H1 (cell line): ENCODE measurements around the gene CKAP5. TPM values are rescaled to one million over a fixed set of nuclear protein-coding genes. Genes with fewer than 3 reads are reported as not detected.
A peak's percentile ranks its signal among the peaks of the same experiment; 100 is the strongest.

Experiments used
- CTCF ChIA-PET: fragments of 300-600 bp; sonication (Branson Sonifier 250); formaldehyde crosslinking; loops from one replicate; lab custom pipeline; 2021; ENCODE audit not compliant: partially characterized antibody; lab: Charles Lee
- POLR2A ChIA-PET: fragments of 300-600 bp; sonication (Branson Sonifier 250); formaldehyde crosslinking; loops from one replicate; lab custom pipeline; 2021; ENCODE audit warnings: inconsistent platforms; ENCODE audit not compliant: partially characterized antibody; lab: Charles Lee
- DNase-seq, 2 experiments: peaks; one replicate each; pipeline versions ENCODE4 v3.0.0 to v3.0.0-alpha.2; 2010 to 2022; ENCODE audit warnings: low spot score in 2 of 2, low read depth in 1 of 2, mixed read lengths in 1 of 2
- FAIRE-seq: peaks from 2 replicates; lab custom pipeline; 2011; peaks lifted over from hg19 to GRCh38; lab: Jason Lieb, UNC
- H2AFZ ChIP-seq: 2 replicates; pipeline ENCODE4 v1.8.1; 2012; ENCODE audit warnings: low read length, inconsistent platforms
- H2AK5ac ChIP-seq: 2 replicates; pipeline ENCODE4 v1.6.1; 2013; ENCODE audit warnings: low read depth, low read length
- H2BK120ac ChIP-seq: replicated peaks from 2 replicates; pipeline ENCODE3; 2013; ENCODE audit warnings: low read depth, low read length, inconsistent platforms
- H2BK12ac ChIP-seq: 2 replicates; pipeline ENCODE4 v1.6.1; 2013; ENCODE audit warnings: low read depth, low read length
- H2BK15ac ChIP-seq: 2 replicates; pipeline ENCODE4 v1.6.1; 2013; ENCODE audit warnings: low read length
- H2BK20ac ChIP-seq: 2 replicates; pipeline ENCODE4 v1.6.1; 2013; ENCODE audit warnings: low read length
- H2BK5ac ChIP-seq: 2 replicates; pipeline ENCODE4 v1.6.1; 2013; ENCODE audit warnings: low read depth, low read length
- H3K14ac ChIP-seq: 2 replicates; pipeline ENCODE4 v1.6.1; 2013; ENCODE audit warnings: inconsistent platforms; ENCODE audit not compliant: insufficient read length
- H3K18ac ChIP-seq: 2 replicates; pipeline ENCODE4 v1.6.1; 2013; ENCODE audit warnings: low read length; ENCODE audit errors: extremely low read depth
- H3K23ac ChIP-seq: 2 replicates; pipeline ENCODE4 v1.6.1; 2013; ENCODE audit warnings: inconsistent platforms; ENCODE audit not compliant: insufficient read length
- H3K23me2 ChIP-seq: 2 replicates; pipeline ENCODE4 v1.6.1; 2013; ENCODE audit warnings: low read depth, low read length
- H3K27ac ChIP-seq: 2 replicates; pipeline ENCODE4 v1.6.1; 2011; ENCODE audit warnings: low read depth, low read length, inconsistent platforms
- H3K27me3 ChIP-seq, 4 experiments: replicated peaks in 1 of 4; 1 replicate in 1 of 4; 2 replicates in 3 of 4; pipeline versions ENCODE4 v1.6.1 to v1.8.1; 2011 to 2013; ENCODE audit warnings: low read length in 3 of 4, mild to moderate bottlenecking in 3 of 4, inconsistent platforms in 2 of 4, mixed read lengths in 2 of 4, moderate library complexity in 1 of 4; ENCODE audit not compliant: control insufficient read depth in 3 of 4, insufficient read depth in 3 of 4; ENCODE audit errors: extremely low read depth in 1 of 4
- H3K36me3 ChIP-seq, 4 experiments: 2 replicates each; pipeline versions ENCODE4 v1.6.1 to v1.8.1; 2011 to 2013; ENCODE audit warnings: mild to moderate bottlenecking in 4 of 4, low read length in 3 of 4, moderate library complexity in 2 of 4, control low read depth in 1 of 4, inconsistent platforms in 1 of 4; ENCODE audit not compliant: insufficient read depth in 4 of 4, control insufficient read depth in 2 of 4
- H3K4ac ChIP-seq: replicated peaks from 2 replicates; pipeline ENCODE3; 2013; ENCODE audit warnings: low read length, low read depth, mixed read lengths, inconsistent platforms; ENCODE audit not compliant: insufficient read length
- H3K4me1 ChIP-seq, 4 experiments: replicated peaks in 1 of 4; 1 replicate in 1 of 4; 2 replicates in 3 of 4; pipeline versions ENCODE4 v1.6.1 to v1.8.1; 2011 to 2013; ENCODE audit warnings: low read length in 3 of 4, inconsistent platforms in 2 of 4, mixed read lengths in 1 of 4; ENCODE audit not compliant: insufficient read depth in 4 of 4, control insufficient read depth in 3 of 4
- H3K4me2 ChIP-seq, 2 experiments: 2 replicates each; pipeline versions ENCODE4 v1.6.1 to v1.8.1; 2011 to 2013; ENCODE audit warnings: low read depth in 2 of 2, low read length in 2 of 2, control low read depth in 1 of 2, inconsistent platforms in 1 of 2, mild to moderate bottlenecking in 1 of 2; ENCODE audit not compliant: insufficient read depth in 1 of 2
- H3K4me3 ChIP-seq, 4 experiments: fragments of 200-600, 300-600 bp in 1 of 4; sonication (generic), shearing (Covaris generic), sonication (Bioruptor Twin) in 1 of 4; 2 replicates each; pipeline versions ENCODE4 v1.5.1 to v1.8.1; 2011 to 2016; ENCODE audit warnings: low read length in 4 of 4, low read depth in 3 of 4, control low read depth in 2 of 4, inconsistent platforms in 2 of 4, mild to moderate bottlenecking in 2 of 4, mixed read lengths in 1 of 4, moderate library complexity in 1 of 4; ENCODE audit not compliant: insufficient read depth in 2 of 4; ENCODE audit errors: extremely low read depth in 1 of 4
- H3K56ac ChIP-seq: replicated peaks from 2 replicates; pipeline ENCODE3; 2013; ENCODE audit warnings: low read depth, mild to moderate bottlenecking, mixed read lengths, low read length, inconsistent platforms; ENCODE audit not compliant: insufficient read length
- H3K79me1 ChIP-seq: 2 replicates; pipeline ENCODE4 v1.6.1; 2013; ENCODE audit warnings: low read depth, low read length, control low read depth
- H3K79me2 ChIP-seq, 2 experiments: 2 replicates each; pipeline versions ENCODE4 v1.6.1 to v1.8.1; 2012 to 2013; ENCODE audit warnings: low read length in 2 of 2, mild to moderate bottlenecking in 2 of 2, inconsistent platforms in 1 of 2; ENCODE audit not compliant: insufficient read depth in 2 of 2, control insufficient read depth in 1 of 2
- H3K9ac ChIP-seq, 4 experiments: replicated peaks in 1 of 4; 1 replicate in 1 of 4; 2 replicates in 3 of 4; pipeline versions ENCODE4 v1.6.1 to v1.8.1; 2011 to 2013; ENCODE audit warnings: low read depth in 3 of 4, low read length in 3 of 4, control low read depth in 2 of 4, mild to moderate bottlenecking in 2 of 4, moderate library complexity in 2 of 4, inconsistent platforms in 1 of 4; ENCODE audit errors: extremely low read depth in 1 of 4
- H3K9me3 ChIP-seq, 2 experiments: 2 replicates each; pipeline versions ENCODE4 v1.6.1 to v1.8.1; 2012 to 2013; ENCODE audit warnings: mild to moderate bottlenecking in 2 of 2, moderate library complexity in 2 of 2, control low read depth in 1 of 2, inconsistent platforms in 1 of 2, low read depth in 1 of 2, low read length in 1 of 2, mixed read lengths in 1 of 2; ENCODE audit not compliant: insufficient read depth in 2 of 2
- H4K20me1 ChIP-seq, 2 experiments: replicated peaks in 1 of 2; 2 replicates each; pipeline versions ENCODE3 to v1.8.1; 2011 to 2013; ENCODE audit warnings: inconsistent platforms in 2 of 2, low read length in 2 of 2, mild to moderate bottlenecking in 1 of 2; ENCODE audit not compliant: insufficient read depth in 2 of 2, control insufficient read depth in 1 of 2
- H4K5ac ChIP-seq: 2 replicates; pipeline ENCODE4 v1.6.1; 2013; ENCODE audit warnings: low read length, low read depth, mixed read lengths, inconsistent platforms; ENCODE audit not compliant: insufficient read length
- H4K8ac ChIP-seq: 2 replicates; pipeline ENCODE4 v1.8.0; 2013; ENCODE audit warnings: mild to moderate bottlenecking, moderate library complexity, low read length, inconsistent platforms; ENCODE audit not compliant: insufficient read depth; ENCODE audit errors: extremely low read depth
- H4K91ac ChIP-seq: replicated peaks from 2 replicates; pipeline ENCODE3; 2013; ENCODE audit warnings: low read length, mixed read lengths, inconsistent platforms; ENCODE audit not compliant: insufficient read length
- HDAC6 ChIP-seq: IDR thresholded peaks from one replicate; pipeline ENCODE4 v1.7.1; 2012; ENCODE audit warnings: low read depth, mild to moderate bottlenecking, inconsistent platforms, low read length, moderate library complexity
- JUN ChIP-seq: IDR thresholded peaks from 2 replicates; pipeline ENCODE4 v1.6.1; 2011; ENCODE audit warnings: low read depth, mild to moderate bottlenecking, improper control_type of control experiment, low read length
- KDM4A ChIP-seq: IDR thresholded peaks from one replicate; pipeline ENCODE4 v1.7.1; 2012; ENCODE audit warnings: low read depth, mild to moderate bottlenecking, moderate library complexity, low read length, inconsistent platforms; ENCODE audit not compliant: severe bottlenecking
- RBBP5 ChIP-seq: IDR thresholded peaks from 2 replicates; pipeline ENCODE4 v1.7.1; 2012; ENCODE audit warnings: low read depth, mild to moderate bottlenecking, inconsistent platforms, low read length, moderate library complexity, borderline replicate concordance
- SP4 ChIP-seq: IDR thresholded peaks from 2 replicates; pipeline ENCODE4 v1.6.1; 2012; ENCODE audit warnings: low read length, inconsistent platforms
- WGBS, 2 experiments: shearing (Covaris generic) in 1 of 2; methylation state at CpG; one replicate each; pipeline versions ENCODE4 v1.1.6 to v1.1.7; 2013 to 2015; ENCODE audit warnings: low lambda C conversion rate in 2 of 2, mixed read lengths in 2 of 2, inconsistent platforms in 1 of 2, low coverage in 1 of 2, missing lambda C conversion rate in 1 of 2; ENCODE audit not compliant: insufficient replicate concordance in 2 of 2, insufficient coverage in 1 of 2, insufficient read length in 1 of 2; ENCODE audit errors: extremely low coverage in 1 of 2, missing lambda C conversion rate in 1 of 2; 5-methylcytosine and 5-hydroxymethylcytosine counted together
- polyA plus RNA-seq, 7 experiments: library from polyadenylated mRNA; depleted of rRNA in 3 of 7; stranded (reverse) in 5 of 7; unstranded in 2 of 7; fragments of >200 nt in 5 of 7; fragments of 200-250 nt in 2 of 7; gene quantifications; 1 replicate in 5 of 7; 2 replicates in 1 of 7; 4 replicates in 1 of 7; pipeline versions ENCODE4 v1.2.1 to v1.2.3, GENCODE V29; 2011 to 2013; ENCODE audit warnings: missing spikeins in 2 of 7, mixed read lengths in 2 of 7
- total RNA-seq: library from RNA; stranded (reverse); fragmentation: NEBNext Ultra II Directional; extraction: Animal tissue kit (Norgen Biotek cat#: 25700); gene quantifications from 2 replicates; pipeline ENCODE4 v1.2.1, GENCODE V29; 2021

CKAP5 gene
- total and polyA plus RNA-seq, 2 of the 8 experiments (the other 6 are each of a cell fraction or from before 2014, with no cell fraction given) = 64.8 to 185 TPM

DNA sequence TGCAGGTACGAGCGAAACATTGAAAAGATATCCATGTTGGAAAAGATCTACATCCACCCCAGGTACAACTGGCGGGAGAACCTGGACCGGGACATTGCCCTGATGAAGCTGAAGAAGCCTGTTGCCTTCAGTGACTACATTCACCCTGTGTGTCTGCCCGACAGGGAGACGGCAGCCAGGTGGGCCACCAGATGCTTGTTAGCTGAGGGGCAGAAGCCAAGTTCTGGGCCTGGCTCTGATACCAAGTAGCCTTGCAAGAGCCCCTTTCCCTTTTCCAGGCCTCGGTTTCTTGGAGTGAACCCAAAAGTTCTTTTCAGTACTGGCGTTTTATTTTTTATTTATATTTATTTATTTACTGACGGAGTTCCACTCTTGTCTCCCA lies 117.4 kb downstream of the CKAP5 start:
- no peak overlapping the region for H2AK5ac ChIP-seq
- H3K79me1 ChIP-seq = no peaks in the 10 kb centered on the region
- H3K4me1 ChIP-seq = peaks cover 0 to 3% (median under 1%) of the 10 kb centered on the region in 4 experiments; a peak in 2 of 7 replicates
- DNase-seq (no peak), FAIRE-seq (no peak)
- no peak overlapping the region for H2BK5ac ChIP-seq
- H3K27ac ChIP-seq = no peak overlapping the region
- H4K5ac ChIP-seq = no peak overlapping the region
- no peak overlapping the region for H3K14ac ChIP-seq
- H3K23me2 ChIP-seq = no peaks in the 10 kb centered on the region
- no peak overlapping the region for H2AFZ ChIP-seq
- POLR2A ChIA-PET = no interaction called here
- H3K36me3 ChIP-seq = no peaks in the 10 kb centered on the region
- H2BK15ac ChIP-seq = no peak overlapping the region
- H3K79me2 ChIP-seq = no peaks in the 10 kb centered on the region
- CTCF ChIA-PET = interaction anchor here (2.0 kb wide), 1 partner anchor 51 kb away, joined by 7 read pairs; no protein-coding TSS in a partner anchor
- no peaks in the 10 kb centered on the region for H3K27me3 ChIP-seq
- no peak overlapping the region for H3K4me2 ChIP-seq
- 90% methylated on average over 9 of the region's 9 CpGs; no CpG with 5 or more reads in 1 of the 2 experiments for WGBS, 2 experiments
- H3K4ac ChIP-seq = no peak overlapping the region
- no peak overlapping the region for H3K23ac ChIP-seq
- H3K18ac ChIP-seq = no peak overlapping the region
- H2BK12ac ChIP-seq = no peak overlapping the region
- TF ChIP-seq SP4 (no peak), HDAC6 (no peak), JUN (no peak), RBBP5 (no peak), KDM4A (no peak)
- no peak overlapping the region for H2BK20ac ChIP-seq
- H4K20me1 ChIP-seq = no peaks in the 10 kb centered on the region
- H4K91ac ChIP-seq = no peak overlapping the region
- H4K8ac ChIP-seq = peak overlapping the region; percentile 82
- no peak overlapping the region for H3K56ac ChIP-seq
- no peaks in the 10 kb centered on the region for H3K9me3 ChIP-seq
- H3K4me3 ChIP-seq = no peak overlapping the region
- H3K9ac ChIP-seq = no peak overlapping the region; a peak in 2 of 7 replicates
- no peak overlapping the region for H2BK120ac ChIP-seq
